CD14-positive monocyte (primary cell): ENCODE measurements around the gene PARP15. TPM values are rescaled to one million over a fixed set of nuclear protein-coding genes. Genes with fewer than 3 reads are reported as not detected.

ENCODE experiments used
- DNase-seq, 3 donors: peaks; one replicate each; pipeline ENCODE4 v3.0.0-alpha.2; 2011 to 2022
- H2AFZ ChIP-seq: 2 replicates; pipeline ENCODE4 v1.6.0; 2012; ENCODE audit warnings: mild to moderate bottlenecking, low read depth, low read length, inconsistent platforms; ENCODE audit not compliant: insufficient read depth, poor library complexity, severe bottlenecking
- H3K27ac ChIP-seq, 2 donors: 1 replicate in 1 of 2; 2 replicates in 1 of 2; pipeline ENCODE4 v1.5.1; 2012 to 2013; ENCODE audit warnings: low read length in 2 of 2, control low read depth in 1 of 2, inconsistent platforms in 1 of 2, low read depth in 1 of 2, mild to moderate bottlenecking in 1 of 2
- H3K27me3 ChIP-seq, 2 donors: one replicate each; pipeline versions ENCODE4 v1.6.0 to v1.6.1; 2011 to 2013; ENCODE audit warnings: low read length in 2 of 2; ENCODE audit not compliant: control insufficient read depth in 2 of 2, insufficient read depth in 2 of 2
- H3K36me3 ChIP-seq, 2 donors: replicated peaks in 1 of 2; 1 replicate in 1 of 2; 2 replicates in 1 of 2; pipeline versions ENCODE4 v1.5.1 to v1.6.1; 2012 to 2013; ENCODE audit warnings: low read length in 2 of 2, control low read depth in 1 of 2, inconsistent platforms in 1 of 2, mild to moderate bottlenecking in 1 of 2; ENCODE audit not compliant: insufficient read depth in 2 of 2, control insufficient read depth in 1 of 2
- H3K4me1 ChIP-seq, 2 donors: 1 replicate in 1 of 2; 2 replicates in 1 of 2; pipeline versions ENCODE4 v1.5.1 to v1.6.1; 2012 to 2013; ENCODE audit warnings: low read length in 2 of 2, control low read depth in 1 of 2, inconsistent platforms in 1 of 2, mild to moderate bottlenecking in 1 of 2, moderate library complexity in 1 of 2; ENCODE audit not compliant: insufficient read depth in 2 of 2, control insufficient read depth in 1 of 2
- H3K4me2 ChIP-seq: replicated peaks from 2 replicates; pipeline ENCODE3; 2012; ENCODE audit warnings: low read length, moderate library complexity, mild to moderate bottlenecking; ENCODE audit not compliant: poor library complexity, severe bottlenecking; ENCODE audit errors: extremely low read depth
- H3K4me3 ChIP-seq, 3 experiments: fragments of 200-600 bp in 1 of 3; sonication (generic) in 1 of 3; replicated peaks in 1 of 3; 1 replicate in 2 of 3; 2 replicates in 1 of 3; pipeline ENCODE4 v1.5.1; 2011 to 2013; ENCODE audit warnings: low read length in 3 of 3, mild to moderate bottlenecking in 3 of 3, control low read depth in 2 of 3, low read depth in 2 of 3, inconsistent platforms in 1 of 3, moderate library complexity in 1 of 3
- H3K79me2 ChIP-seq: 2 replicates; pipeline ENCODE4 v1.6.0; 2012; ENCODE audit warnings: mild to moderate bottlenecking, control low read depth, inconsistent platforms, low read length, moderate library complexity; ENCODE audit not compliant: insufficient read depth
- H3K9ac ChIP-seq: 2 replicates; pipeline ENCODE4 v1.6.0; 2017; ENCODE audit warnings: low read length, mild to moderate bottlenecking; ENCODE audit not compliant: insufficient read depth, poor library complexity, severe bottlenecking
- H3K9me3 ChIP-seq, 2 donors: replicated peaks in 1 of 2; 1 replicate in 1 of 2; 2 replicates in 1 of 2; pipeline versions ENCODE4 v1.5.1 to v1.6.1; 2012 to 2013; ENCODE audit warnings: low read length in 2 of 2, control low read depth in 1 of 2; ENCODE audit not compliant: control insufficient read depth in 1 of 2, insufficient read depth in 1 of 2
- H4K20me1 ChIP-seq: 2 replicates; pipeline ENCODE4 v1.6.0; 2012; ENCODE audit warnings: mild to moderate bottlenecking, low read length, control low read depth, moderate library complexity; ENCODE audit not compliant: insufficient read depth
- H3K27ac Mint-ChIP-seq, 7 donors: one replicate each; pipeline ENCODE4 v1.8.0; 2020; ENCODE audit warnings: mild to moderate bottlenecking in 7 of 7, mixed read lengths in 7 of 7, moderate library complexity in 6 of 7, inconsistent platforms in 2 of 7
- H3K27me3 Mint-ChIP-seq, 3 donors: one replicate each; pipeline ENCODE4 v1.8.0; 2021 to 2022; ENCODE audit warnings: low read depth in 3 of 3, mild to moderate bottlenecking in 3 of 3, mixed read lengths in 3 of 3, moderate library complexity in 3 of 3, inconsistent platforms in 1 of 3
- H3K36me3 Mint-ChIP-seq, 2 donors: one replicate each; pipeline ENCODE4 v1.8.0; 2020; ENCODE audit warnings: mixed read lengths in 2 of 2, inconsistent platforms in 1 of 2, mild to moderate bottlenecking in 1 of 2
- H3K4me1 Mint-ChIP-seq: one replicate; pipeline ENCODE4 v1.8.0; 2020; ENCODE audit warnings: mild to moderate bottlenecking, mixed read lengths
- H3K4me3 Mint-ChIP-seq, 2 donors: one replicate each; pipeline ENCODE4 v1.8.0; 2020; ENCODE audit warnings: mild to moderate bottlenecking in 2 of 2, mixed read lengths in 2 of 2, moderate library complexity in 1 of 2
- H3K9me3 Mint-ChIP-seq, 7 donors: one replicate each; pipeline ENCODE4 v1.8.0; 2020 to 2022; ENCODE audit warnings: mixed read lengths in 7 of 7, mild to moderate bottlenecking in 6 of 7, moderate library complexity in 6 of 7, inconsistent platforms in 2 of 7
- CTCF ChIP-seq: fragments of 200-600 bp; IDR thresholded peaks from one replicate; pipeline ENCODE4 v1.8.0; 2022; ENCODE audit warnings: antibody characterized with exemption, mild to moderate bottlenecking
- WGBS: methylation state at CpG from one replicate; pipeline ENCODE4 v1.1.5; 2013; ENCODE audit warnings: missing lambda C conversion rate; ENCODE audit not compliant: insufficient coverage; 5-methylcytosine and 5-hydroxymethylcytosine counted together
- intact Hi-C, 2 donors: fragments of 100-400 bp; cut with micrococcal nuclease; formaldehyde crosslinking; loops; one replicate each; pipeline versions ENCODE4 v1.15.0 to v1.15.1; 2023
- polyA plus RNA-seq, 3 donors: library from polyadenylated mRNA; depleted of rRNA in 1 of 3; unstranded in 2 of 3; stranded (reverse) in 1 of 3; fragments of 300-500 nt in 2 of 3; fragments of >200 nt in 1 of 3; fragmentation: Illumina TruSeq in 2 of 3; gene quantifications; 1 replicate in 2 of 3; 2 replicates in 1 of 3; pipeline ENCODE4 v1.2.3, GENCODE V29; 2012 to 2021

Gene PARP15
- polyA plus RNA-seq, 3 donors: 0.23 to 4.4 (median 0.28) TPM

GRCh38 chr3:122665226-122665786 lies 87.9 kb downstream of the PARP15 start:
- no peak overlapping the region for H3K27ac Mint-ChIP-seq
- H3K9me3 Mint-ChIP-seq: peaks cover 10 to 16% (median 13%) of the 10 kb centered on the region in 7 donors
- H4K20me1 ChIP-seq: no peaks in the 10 kb centered on the region

GRCh38 chr3:122665881-122666280 lies 88.4 kb downstream of the PARP15 start:
- H3K4me3 ChIP-seq: no peak overlapping the region
- H3K4me3 Mint-ChIP-seq: no peak overlapping the region
- H3K36me3 ChIP-seq: no peaks in the 10 kb centered on the region
- no peak for DNase-seq
- no peak overlapping the region for H3K4me2 ChIP-seq
- peaks cover 2 to 3% (median 2%) of the 10 kb centered on the region in 3 donors for H3K27me3 Mint-ChIP-seq
- no peak overlapping the region for H3K9ac ChIP-seq
- H2AFZ ChIP-seq: no peak overlapping the region
- H3K79me2 ChIP-seq: no peaks in the 10 kb centered on the region
- H3K36me3 Mint-ChIP-seq: no peaks in the 10 kb centered on the region
- H4K20me1 ChIP-seq: no peaks in the 10 kb centered on the region
- H3K4me1 ChIP-seq: no peaks in the 10 kb centered on the region
- peaks cover 5 to 11% of the 10 kb centered on the region in 2 donors for H3K9me3 ChIP-seq
- no peak for TF ChIP-seq CTCF
- no peak overlapping the region for H3K27ac Mint-ChIP-seq
- intact Hi-C loops: no loop called here
- H3K4me1 Mint-ChIP-seq: peaks cover 5% of the 10 kb centered on the region
- H3K9me3 Mint-ChIP-seq: peaks cover 5 to 11% (median 8%) of the 10 kb centered on the region in 7 donors
- no peaks in the 10 kb centered on the region for H3K27me3 ChIP-seq
- H3K27ac ChIP-seq: no peak overlapping the region

More at GRCh38 chr3:122665226-122665786, 87.9 kb downstream of the PARP15 start:
- no peak overlapping the region for H3K9ac ChIP-seq
- no peak overlapping the region for H3K27ac ChIP-seq
- no peak overlapping the region for H2AFZ ChIP-seq
- Mint-ChIP-seq H3K4me1 (peaks cover 5% of the 10 kb centered on the region), H3K27me3 (peaks cover 2 to 3% (median 2%) of the 10 kb centered on the region in 3 donors), H3K36me3 (no peaks in the 10 kb centered on the region), H3K4me3 (no peak overlapping the region)
- H3K4me3 ChIP-seq: no peak overlapping the region
- no peak for TF ChIP-seq CTCF
- no peaks in the 10 kb centered on the region for H3K4me1 ChIP-seq
- H3K9me3 ChIP-seq: peaks cover 6 to 15% of the 10 kb centered on the region in 2 donors
- no CpG with 5 or more reads among the region's 4 CpGs for WGBS
- H3K79me2 ChIP-seq: no peaks in the 10 kb centered on the region
- no peaks in the 10 kb centered on the region for H3K27me3 ChIP-seq
- no peak overlapping the region for H3K4me2 ChIP-seq
- intact Hi-C loops: no loop called here
- no peaks in the 10 kb centered on the region for H3K36me3 ChIP-seq
- DNase-seq: no peak
